Keratinocyte (primary cell): Measurements from ENCODE around the gene NINJ1. TPM values are rescaled to one million over a fixed set of nuclear protein-coding genes. Genes with fewer than 3 reads are reported as not detected.

ENCODE experiments used
- DNase-seq: peaks from one replicate; pipeline ENCODE4 v3.0.0-alpha.2; 2011; ENCODE audit warnings: low read depth, missing footprints, low spot score
- FAIRE-seq: peaks from 2 replicates; lab custom pipeline; 2011; peaks lifted over from hg19 to GRCh38; lab: Jason Lieb, UNC
- H2AFZ ChIP-seq: 2 replicates; pipeline ENCODE4 v1.6.0; 2012; ENCODE audit warnings: low read length, control low read depth, inconsistent platforms; ENCODE audit not compliant: control insufficient read depth
- H3K27ac ChIP-seq: 2 replicates; pipeline ENCODE4 v1.5.1; 2011; ENCODE audit warnings: low read length; ENCODE audit not compliant: control insufficient read depth, insufficient read depth
- H3K27me3 ChIP-seq: 3 replicates; pipeline ENCODE4 v1.6.0; 2011; ENCODE audit warnings: low read length; ENCODE audit not compliant: control insufficient read depth, insufficient read depth; ENCODE audit errors: extremely low read depth
- H3K36me3 ChIP-seq, 2 experiments: 2 replicates in 1 of 2; 3 replicates in 1 of 2; pipeline ENCODE4 v1.5.1; 2011; ENCODE audit warnings: low read length in 2 of 2, mild to moderate bottlenecking in 1 of 2; ENCODE audit not compliant: control insufficient read depth in 2 of 2, insufficient read depth in 2 of 2; ENCODE audit errors: extremely low read depth in 1 of 2
- H3K4me1 ChIP-seq: 3 replicates; pipeline ENCODE4 v1.5.1; 2011; ENCODE audit warnings: low read length; ENCODE audit not compliant: control insufficient read depth, insufficient read depth; ENCODE audit errors: extremely low read depth
- H3K4me2 ChIP-seq: 3 replicates; pipeline ENCODE4 v1.6.0; 2011; ENCODE audit warnings: low read depth, low read length; ENCODE audit not compliant: control insufficient read depth, insufficient read depth; ENCODE audit errors: extremely low read depth
- H3K4me3 ChIP-seq, 3 experiments: fragments of 200-600 bp in 1 of 3; sonication (generic) in 1 of 3; 2 replicates in 2 of 3; 3 replicates in 1 of 3; pipeline ENCODE4 v1.5.1; 2011 to 2016; ENCODE audit warnings: low read length in 3 of 3, mild to moderate bottlenecking in 3 of 3, control low read depth in 2 of 3, inconsistent platforms in 1 of 3, low read depth in 1 of 3, mixed read lengths in 1 of 3, mixed run types in 1 of 3, moderate library complexity in 1 of 3; ENCODE audit not compliant: control insufficient read depth in 2 of 3, insufficient read depth in 2 of 3; ENCODE audit errors: extremely low read depth in 1 of 3
- H3K79me2 ChIP-seq: 2 replicates; pipeline ENCODE4 v1.6.0; 2012; ENCODE audit warnings: low read length; ENCODE audit not compliant: control insufficient read depth, insufficient read depth
- H3K9ac ChIP-seq: 3 replicates; pipeline ENCODE4 v1.6.0; 2011; ENCODE audit warnings: low read length; ENCODE audit not compliant: control insufficient read depth, insufficient read depth; ENCODE audit errors: extremely low read depth
- H3K9me1 ChIP-seq: 3 replicates; pipeline ENCODE4 v1.6.0; 2011; ENCODE audit warnings: low read length; ENCODE audit not compliant: control insufficient read depth, insufficient read depth; ENCODE audit errors: extremely low read depth
- H3K9me3 ChIP-seq: 2 replicates; pipeline ENCODE4 v1.5.1; 2012; ENCODE audit warnings: low read depth, low read length; ENCODE audit not compliant: control insufficient read depth
- H4K20me1 ChIP-seq: 3 replicates; pipeline ENCODE4 v1.6.0; 2011; ENCODE audit warnings: low read length; ENCODE audit not compliant: control insufficient read depth, insufficient read depth; ENCODE audit errors: extremely low read depth
- EZH2 ChIP-seq: IDR thresholded peaks from one replicate; pipeline ENCODE4 v1.6.1; 2012; ENCODE audit warnings: inconsistent platforms, mild to moderate bottlenecking, low read length, moderate library complexity
- dilution Hi-C: fragments of 300-500 bp; cut with MboI; formaldehyde crosslinking; loops from one replicate; pipeline ENCODE4 v1.7.0; 2020; ENCODE audit warnings: low sequenced_read_pairs; ENCODE audit not compliant: extremely low pct_ligation_motif_present
- polyA plus RNA-seq, 5 experiments: library from polyadenylated mRNA; depleted of rRNA in 3 of 5; stranded (reverse) in 3 of 5; stranded (forward) in 1 of 5; unstranded in 1 of 5; fragments of >200 nt; gene quantifications; 1 replicate in 1 of 5; 2 replicates in 3 of 5; 3 replicates in 1 of 5; pipeline versions ENCODE4 v1.2.1 to v1.2.3, GENCODE V29; 2011 to 2012; ENCODE audit warnings: missing spikeins in 2 of 5, low read depth in 1 of 5, low replicate concordance in 1 of 5
- TF ChIP-seq, protein P1 (sequence below), 3 experiments: IDR thresholded peaks in 1 of 3; conservative IDR thresholded peaks in 1 of 3; optimal IDR thresholded peaks in 1 of 3; 2 replicates in 2 of 3; 3 replicates in 1 of 3; pipeline versions ENCODE3 to v1.5.1; 2011; ENCODE audit warnings: low read length in 3 of 3, mild to moderate bottlenecking in 3 of 3, moderate library complexity in 2 of 3, control low read depth in 1 of 3, inconsistent platforms in 1 of 3; ENCODE audit not compliant: insufficient read depth in 2 of 3; ENCODE audit errors: extremely low read depth in 1 of 3

Gene NINJ1
- polyA plus RNA-seq, 1 donor (not counting 4 experiments of a cell fraction or from before 2014, with no cell fraction given), result 7.4 TPM

DNA sequence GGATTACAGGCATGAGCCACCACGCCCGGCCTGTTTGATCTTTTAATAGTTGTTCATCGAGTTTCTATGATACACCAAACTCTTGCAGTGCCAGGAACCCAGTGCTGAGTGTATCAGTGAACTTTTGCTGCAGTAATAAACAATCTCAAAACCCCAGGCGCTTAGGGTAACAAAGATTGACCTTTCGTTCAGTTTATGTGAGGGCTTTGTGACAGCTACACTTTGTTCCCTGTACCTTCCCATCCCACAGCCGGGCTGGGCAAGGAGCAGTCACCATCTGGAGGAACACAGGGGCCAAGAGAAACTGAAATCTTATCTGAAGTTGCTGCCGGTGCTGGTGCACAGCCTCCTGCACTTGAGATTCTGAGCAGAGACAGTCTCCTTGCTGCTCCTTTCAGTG is 32.6 kb upstream of the NINJ1 start:
- Histone ChIP-seq H3K9me1 (no peaks in the 10 kb centered on the region), H3K36me3 (no peaks in the 10 kb centered on the region), H3K27me3 (peaks cover 2% of the 10 kb centered on the region), H3K4me1 (no peaks in the 10 kb centered on the region), H4K20me1 (no peaks in the 10 kb centered on the region), H3K27ac (no peak overlapping the region), H3K4me3 (no peak overlapping the region), H3K9ac (no peak overlapping the region), H3K79me2 (no peaks in the 10 kb centered on the region), H2AFZ (no peak overlapping the region), H3K4me2 (no peak overlapping the region), H3K9me3 (no peaks in the 10 kb centered on the region)
- dilution Hi-C loops, result no loop called here
- DNase-seq (no peak), FAIRE-seq (no peak)
- TF ChIP-seq EZH2, result no peak
- TF ChIP-seq, protein P1, sequence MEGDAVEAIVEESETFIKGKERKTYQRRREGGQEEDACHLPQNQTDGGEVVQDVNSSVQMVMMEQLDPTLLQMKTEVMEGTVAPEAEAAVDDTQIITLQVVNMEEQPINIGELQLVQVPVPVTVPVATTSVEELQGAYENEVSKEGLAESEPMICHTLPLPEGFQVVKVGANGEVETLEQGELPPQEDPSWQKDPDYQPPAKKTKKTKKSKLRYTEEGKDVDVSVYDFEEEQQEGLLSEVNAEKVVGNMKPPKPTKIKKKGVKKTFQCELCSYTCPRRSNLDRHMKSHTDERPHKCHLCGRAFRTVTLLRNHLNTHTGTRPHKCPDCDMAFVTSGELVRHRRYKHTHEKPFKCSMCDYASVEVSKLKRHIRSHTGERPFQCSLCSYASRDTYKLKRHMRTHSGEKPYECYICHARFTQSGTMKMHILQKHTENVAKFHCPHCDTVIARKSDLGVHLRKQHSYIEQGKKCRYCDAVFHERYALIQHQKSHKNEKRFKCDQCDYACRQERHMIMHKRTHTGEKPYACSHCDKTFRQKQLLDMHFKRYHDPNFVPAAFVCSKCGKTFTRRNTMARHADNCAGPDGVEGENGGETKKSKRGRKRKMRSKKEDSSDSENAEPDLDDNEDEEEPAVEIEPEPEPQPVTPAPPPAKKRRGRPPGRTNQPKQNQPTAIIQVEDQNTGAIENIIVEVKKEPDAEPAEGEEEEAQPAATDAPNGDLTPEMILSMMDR (optimal IDR thresholded peaks at IDR 0.05 in 1 of 3, IDR thresholded peaks at IDR 0.05 in 1 of 3, conservative IDR thresholded peaks at IDR 0.05 in 1 of 3; ENCODE audit: extremely low read depth in 1 of 3, insufficient read depth in 2 of 3, low read length in 3 of 3), result no peak

DNA sequence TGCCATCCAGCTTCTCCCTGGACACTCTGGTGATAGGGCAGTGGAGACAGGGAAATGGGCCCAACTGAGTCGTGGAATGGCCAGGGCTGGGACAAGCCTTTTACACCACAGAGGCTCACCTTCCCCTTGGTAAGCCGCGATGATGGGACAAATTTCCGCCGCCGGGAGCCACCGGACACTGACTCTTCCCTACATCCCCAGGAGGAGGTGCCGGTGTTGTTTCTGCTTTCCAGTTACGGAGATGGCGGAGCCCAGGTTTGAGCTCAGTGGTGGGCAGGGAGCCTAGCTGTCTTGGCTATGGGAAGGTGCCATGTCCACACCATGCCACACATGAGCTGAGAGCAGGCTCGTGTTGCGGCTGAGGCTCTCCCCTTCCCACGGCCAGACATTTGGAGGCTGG is 30.0 kb upstream of the NINJ1 start:
- no peak overlapping the region for H3K9ac ChIP-seq
- no peaks in the 10 kb centered on the region for H3K9me1 ChIP-seq
- H3K4me2 ChIP-seq, result no peak overlapping the region
- H3K36me3 ChIP-seq, result no peaks in the 10 kb centered on the region
- H3K79me2 ChIP-seq, result no peaks in the 10 kb centered on the region
- H2AFZ ChIP-seq, result no peak overlapping the region
- dilution Hi-C loops, result no loop called here
- DNase-seq (no peak), FAIRE-seq (no peak)
- H3K4me1 ChIP-seq, result no peaks in the 10 kb centered on the region
- no peaks in the 10 kb centered on the region for H3K9me3 ChIP-seq
- no peak for TF ChIP-seq EZH2
- no peaks in the 10 kb centered on the region for H3K27me3 ChIP-seq
- no peak overlapping the region for H3K4me3 ChIP-seq
- no peaks in the 10 kb centered on the region for H4K20me1 ChIP-seq
- H3K27ac ChIP-seq, result no peak overlapping the region
